Transverse colon (tissue), 4 donors: ENCODE results near the gene STRA6. TPM values are rescaled to one million over a fixed set of nuclear protein-coding genes. Genes with fewer than 3 reads are reported as not detected.

Source experiments
- DNase-seq: peaks from one replicate; pipeline ENCODE4 v3.0.0-alpha.2; 2019
- H3K27ac ChIP-seq, 4 donors: fragments of 200-600 bp; sonication (generic); 2 replicates each; pipeline ENCODE4 v1.5.1; 2016 to 2018; ENCODE audit warnings: inconsistent platforms in 4 of 4
- H3K27me3 ChIP-seq: fragments of 200-600 bp; sonication (generic); 2 replicates; pipeline ENCODE4 v1.5.1; 2017; ENCODE audit warnings: inconsistent platforms
- H3K36me3 ChIP-seq, 4 donors: fragments of 200-600 bp; sonication (generic); 2 replicates each; pipeline ENCODE4 v1.5.1; 2017 to 2019; ENCODE audit warnings: inconsistent platforms in 4 of 4
- H3K4me1 ChIP-seq, 4 donors: fragments of 200-600 bp; sonication (generic); 2 replicates each; pipeline ENCODE4 v1.5.1; 2017 to 2020; ENCODE audit warnings: inconsistent platforms in 4 of 4
- H3K4me3 ChIP-seq, 4 donors: fragments of 200-600 bp; sonication (generic); 1 replicate in 1 of 4; 2 replicates in 3 of 4; pipeline versions ENCODE4 v1.5.1 to v1.6.1; 2017 to 2019; ENCODE audit warnings: inconsistent platforms in 4 of 4
- H3K9me3 ChIP-seq, 2 donors: fragments of 200-600 bp; sonication (generic); 2 replicates each; pipeline ENCODE4 v1.5.1; 2017 to 2019; ENCODE audit warnings: inconsistent platforms in 2 of 2
- CTCF ChIP-seq, 5 experiments: fragments of 200-600 bp in 3 of 5; fragments of 450-650 bp in 2 of 5; sonication (generic) in 3 of 5; IDR thresholded peaks; 1 replicate in 2 of 5; 2 replicates in 3 of 5; pipeline ENCODE4 v1.5.1; 2016 to 2017; ENCODE audit warnings: antibody characterized with exemption in 5 of 5, inconsistent platforms in 3 of 5, mild to moderate bottlenecking in 2 of 5, moderate library complexity in 1 of 5
- EP300 ChIP-seq: sonication (generic); formaldehyde crosslinking; IDR thresholded peaks from one replicate; pipeline ENCODE4 v1.6.1; 2017; ENCODE audit warnings: antibody characterized with exemption, low read depth
- POLR2A ChIP-seq: fragments of 450-650 bp; IDR thresholded peaks from one replicate; pipeline ENCODE4 v1.6.1; 2016; ENCODE audit warnings: antibody characterized with exemption, mild to moderate bottlenecking, moderate library complexity
- POLR2AphosphoS5 ChIP-seq, 3 donors: sonication (generic); formaldehyde crosslinking; IDR thresholded peaks; one replicate each; pipeline ENCODE4 v1.6.1; 2016; ENCODE audit warnings: antibody characterized with exemption in 3 of 3
- WGBS, 2 donors: methylation state at CpG; one replicate each; pipeline ENCODE4 v1.1.5; 2018; ENCODE audit warnings: low coverage in 1 of 2; 5-methylcytosine and 5-hydroxymethylcytosine counted together
- in situ Hi-C, 4 donors: fragments of 200-750 bp; cut with MboI; loops; one replicate each; pipeline versions ENCODE4 v1.15.0 to v1.15.1; 2017; ENCODE audit warnings: low sequenced_read_pairs in 3 of 4, low pct_ligation_motif_present in 1 of 4, low pct_unique_long_range_greater_than_20kb in 1 of 4
- intact Hi-C: fragments of 100-400 bp; cut with DNase I; formaldehyde crosslinking; loops from one replicate; pipeline ENCODE4 v1.15.1; 2023; ENCODE audit warnings: low total_unique reads
- total RNA-seq, 4 donors: library from RNA; depleted of rRNA; stranded (reverse); fragments of >200 nt; gene quantifications; one replicate each; pipeline ENCODE4 v1.1.0, GENCODE V29; 2016

STRA6 gene
- total RNA-seq, 4 donors from 2014 or later: not detected

GRCh38 chr15:74214324-74215021 lies 11.9 kb upstream of the STRA6 start:
- intact Hi-C loops: no loop called here
- Histone ChIP-seq H3K4me3 (no peak overlapping the region), H3K27ac (no peak overlapping the region), H3K9me3 (no peaks in the 10 kb centered on the region), H3K27me3 (no peaks in the 10 kb centered on the region), H3K4me1 (no peaks in the 10 kb centered on the region), H3K36me3 (no peaks in the 10 kb centered on the region)
- in situ Hi-C loops: no loop called here
- DNase-seq: no peak
- TF ChIP-seq CTCF (IDR thresholded peaks at IDR 0.05): no peak
- no peak for TF ChIP-seq EP300
- TF ChIP-seq POLR2AphosphoS5 (IDR thresholded peaks at IDR 0.05): no peak
- no peak for TF ChIP-seq POLR2A
- 81 to 87% methylated on average over 3 to 6 of the region's 6 CpGs for WGBS, 2 donors

GRCh38 chr15:74213858-74214284 lies 11.3 kb upstream of the STRA6 start:
- 63% methylated on average over 7 of the region's 7 CpGs; no CpG with 5 or more reads in 1 of the 2 donors for WGBS, 2 donors

GRCh38 chr15:74212494-74212893 lies 9.9 kb upstream of the STRA6 start:
- H3K9me3 ChIP-seq: no peaks in the 10 kb centered on the region
- no peaks in the 10 kb centered on the region for H3K4me1 ChIP-seq
- H3K36me3 ChIP-seq: no peaks in the 10 kb centered on the region
- TF ChIP-seq POLR2AphosphoS5 (IDR thresholded peaks at IDR 0.05) (no peak), EP300 (no peak), POLR2A (no peak), CTCF (IDR thresholded peaks at IDR 0.05) (no peak)
- no peaks in the 10 kb centered on the region for H3K27me3 ChIP-seq
- DNase-seq: no peak
- H3K27ac ChIP-seq: no peak overlapping the region
- WGBS, 2 donors: 63 to 85% methylated on average over 2 to 9 of the region's 9 CpGs
- H3K4me3 ChIP-seq: no peak overlapping the region
- intact Hi-C loops (no loop called here), in situ Hi-C loops (no loop called here)

More at GRCh38 chr15:74213858-74214284, 11.3 kb upstream of the STRA6 start:
- in situ Hi-C loops: no loop called here
- intact Hi-C loops: no loop called here
- Histone ChIP-seq H3K27ac (no peak overlapping the region), H3K4me1 (no peaks in the 10 kb centered on the region), H3K36me3 (no peaks in the 10 kb centered on the region), H3K4me3 (no peak overlapping the region), H3K27me3 (no peaks in the 10 kb centered on the region), H3K9me3 (no peaks in the 10 kb centered on the region)
- DNase-seq: no peak
- TF ChIP-seq CTCF (IDR thresholded peaks at IDR 0.05) (no peak), POLR2A (no peak), POLR2AphosphoS5 (IDR thresholded peaks at IDR 0.05) (no peak), EP300 (no peak)

GRCh38 chr15:74211656-74212055 lies 9.1 kb upstream of the STRA6 start:
- Histone ChIP-seq H3K27ac (no peak overlapping the region), H3K4me1 (no peaks in the 10 kb centered on the region), H3K4me3 (no peak overlapping the region), H3K36me3 (no peaks in the 10 kb centered on the region), H3K9me3 (no peaks in the 10 kb centered on the region), H3K27me3 (no peaks in the 10 kb centered on the region)
- in situ Hi-C loops (no loop called here), intact Hi-C loops (no loop called here)
- 95% methylated on average over 1 of the region's 1 CpG; no CpG with 5 or more reads in 1 of the 2 donors for WGBS, 2 donors
- no peak for DNase-seq
- TF ChIP-seq CTCF (IDR thresholded peaks at IDR 0.05) (no peak), POLR2A (no peak), POLR2AphosphoS5 (IDR thresholded peaks at IDR 0.05) (no peak), EP300 (no peak)
